HG03159 (cell line): Measurements from ENCODE around the gene KIF16B.

Source experiments
- ATAC-seq: cut with Tn5 transposase; IDR thresholded peaks from one replicate; pipeline ENCODE4 v1.9.1; 2021; ENCODE audit warnings: mild to moderate bottlenecking, moderate library complexity; ENCODE audit not compliant: unreplicated experiment

Gene KIF16B

DNA sequence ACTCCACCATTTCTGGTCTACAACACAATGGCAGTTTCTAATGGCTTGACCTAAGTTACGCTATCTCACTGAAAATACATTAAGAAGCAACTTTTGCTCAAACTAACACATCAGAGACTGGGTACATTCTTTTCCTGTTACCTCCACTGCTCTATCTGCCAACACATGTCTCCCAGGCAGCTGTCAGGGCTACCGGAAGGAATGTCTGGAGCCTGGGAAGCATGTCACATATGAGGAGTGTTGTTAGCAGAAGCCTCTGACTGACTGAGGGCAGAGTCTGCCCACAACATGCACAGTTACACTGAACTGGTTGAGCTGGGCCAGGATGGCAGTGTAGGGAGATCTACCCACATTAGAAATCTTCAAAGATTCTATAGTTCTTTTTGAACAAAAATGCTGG, 264.5 kb downstream of the KIF16B start:
- ATAC-seq = no peak

DNA sequence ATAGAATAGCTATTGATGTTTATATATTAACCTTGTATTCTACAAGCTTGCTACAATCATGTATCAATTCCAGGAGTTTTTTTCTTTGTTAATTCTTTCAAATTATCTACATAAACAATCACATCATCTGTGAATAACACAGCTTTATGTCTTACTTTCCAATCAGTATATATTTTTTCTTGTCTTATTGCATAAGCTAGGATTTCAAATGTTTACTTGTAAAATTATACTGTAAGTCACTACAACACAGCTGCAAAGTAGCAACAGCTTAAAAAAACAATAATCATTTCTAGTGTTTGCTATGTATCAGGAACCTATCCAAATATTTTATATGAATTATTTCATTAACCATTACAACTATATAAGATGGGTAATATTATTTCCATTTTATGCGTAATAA, 270.4 kb downstream of the KIF16B start:
- ATAC-seq = no peak

DNA sequence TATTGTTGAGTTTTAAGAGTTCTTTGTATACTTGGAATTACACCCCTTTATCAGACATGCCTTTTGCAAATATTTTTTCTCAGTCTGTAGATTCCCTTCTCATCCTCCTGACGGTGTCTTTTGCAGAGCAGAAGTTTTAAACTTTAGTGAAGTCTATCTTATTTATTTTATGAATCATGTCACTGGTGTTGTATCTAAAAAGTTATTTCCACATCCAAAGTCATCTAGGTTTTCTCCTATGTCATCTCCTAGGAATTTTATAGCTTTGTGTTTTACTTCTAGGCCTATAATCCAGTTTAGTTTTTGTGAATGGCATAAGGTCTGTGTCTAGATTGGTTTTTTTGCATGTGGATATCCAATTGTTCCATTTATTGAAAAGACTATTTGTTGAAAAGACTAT, 271.3 kb downstream of the KIF16B start:
- ATAC-seq = no peak

DNA sequence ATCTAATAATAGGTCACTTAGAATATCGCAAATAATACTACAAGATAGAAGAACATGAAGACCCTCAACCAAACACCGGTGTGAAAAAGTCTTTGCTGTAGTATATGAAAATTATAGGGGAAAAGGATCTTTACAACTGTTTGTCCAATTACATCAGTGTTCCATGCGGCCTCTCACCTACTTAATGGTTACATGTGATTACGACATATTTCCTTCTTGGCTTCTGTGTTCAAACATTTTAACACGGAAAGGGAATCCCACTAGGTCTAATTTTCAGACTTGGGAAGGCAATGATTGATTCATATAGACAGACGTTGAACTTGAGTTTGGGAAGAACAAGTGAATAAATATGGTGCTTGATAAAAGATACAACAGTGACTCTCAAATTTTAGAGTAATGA, 273.4 kb downstream of the KIF16B start:
- ATAC-seq = no peak

DNA sequence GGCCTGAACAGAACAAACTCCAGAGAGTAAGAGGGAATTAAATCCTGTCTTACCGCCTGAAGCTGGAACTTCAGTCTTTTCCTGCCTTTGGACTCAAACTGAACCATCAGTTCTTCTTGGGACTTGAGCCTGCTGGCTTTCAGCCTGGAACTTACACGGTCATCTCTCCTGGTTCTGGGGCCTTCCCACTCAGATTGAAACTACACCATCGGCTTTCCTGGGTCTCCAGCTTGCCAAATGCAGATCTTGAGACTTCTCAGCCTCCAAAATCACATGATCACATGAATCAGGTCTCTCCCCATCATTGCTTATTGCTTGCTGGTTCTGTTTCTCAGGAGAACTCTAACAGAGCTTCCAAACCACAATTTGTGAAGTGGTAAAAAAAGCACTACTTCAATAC, 276.3 kb downstream of the KIF16B start:
- ATAC-seq = no peak

DNA sequence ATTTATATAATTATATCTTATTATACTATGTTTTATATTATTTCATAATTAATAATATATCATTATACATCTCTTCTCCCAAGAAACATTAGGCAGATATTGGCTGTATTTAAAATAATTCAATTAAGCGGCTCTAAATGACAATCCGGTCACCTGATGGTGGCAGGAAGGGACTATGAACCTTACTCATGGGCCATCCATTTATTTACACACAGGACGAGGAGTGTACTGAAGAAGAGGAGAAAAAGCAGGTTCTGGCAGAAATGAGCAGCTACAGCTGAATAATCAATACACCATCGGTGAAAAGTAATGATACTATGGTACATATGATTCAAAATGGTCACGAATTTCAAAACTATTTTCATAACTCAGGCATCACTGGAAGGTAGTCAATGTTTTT, 277.7 kb downstream of the KIF16B start:
- ATAC-seq = no peak

DNA sequence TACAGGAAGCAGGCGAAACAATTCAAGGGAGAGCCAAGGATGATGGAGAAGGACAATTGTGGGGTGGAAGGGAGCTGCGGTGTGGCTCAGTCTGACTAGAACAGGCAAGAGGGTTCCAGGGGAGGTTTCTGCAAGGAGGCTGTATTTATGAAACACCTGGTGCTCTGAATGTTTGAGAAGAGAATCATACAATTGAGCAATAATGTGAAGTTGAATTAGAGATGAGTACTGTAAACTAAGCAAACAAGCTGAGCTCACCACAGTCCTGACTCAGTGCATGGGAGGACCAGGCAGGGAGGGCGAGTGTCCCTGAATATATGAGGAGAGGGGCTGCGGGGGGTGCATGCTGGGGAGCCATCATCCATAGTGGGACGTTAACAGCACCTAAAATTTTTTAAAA, 279.7 kb downstream of the KIF16B start:
- no peak for ATAC-seq

DNA sequence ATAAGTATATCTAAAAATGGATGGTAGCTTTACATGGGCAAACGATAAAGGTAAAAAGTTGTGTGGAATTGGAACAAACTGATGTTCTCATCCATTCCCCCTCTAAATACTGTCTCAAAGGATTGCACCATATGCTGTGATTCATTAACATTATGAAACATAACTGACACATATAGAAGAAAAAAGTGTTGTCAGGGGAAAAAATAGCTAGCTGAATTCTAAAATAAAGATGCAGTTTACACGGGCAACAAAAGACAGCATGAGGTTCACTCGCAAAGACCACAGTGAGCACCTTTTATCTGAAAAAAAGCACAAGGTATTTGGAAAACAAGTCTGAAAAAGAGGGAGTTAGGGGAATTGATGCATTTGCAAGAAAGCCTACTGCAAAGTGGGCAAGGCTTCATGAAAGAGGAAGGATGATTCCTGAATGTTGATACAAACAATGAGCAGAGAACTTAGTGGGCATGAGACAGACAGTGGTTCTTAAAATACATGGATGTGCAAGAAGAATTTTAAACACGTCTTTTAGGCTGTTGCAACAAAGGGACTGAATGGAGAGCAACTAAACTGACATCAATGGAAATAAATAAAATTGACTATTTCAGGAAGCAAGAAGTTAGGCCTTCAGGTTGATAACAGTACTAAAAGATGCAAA, 280.9 kb downstream of the KIF16B start:
- ATAC-seq = no peak

DNA sequence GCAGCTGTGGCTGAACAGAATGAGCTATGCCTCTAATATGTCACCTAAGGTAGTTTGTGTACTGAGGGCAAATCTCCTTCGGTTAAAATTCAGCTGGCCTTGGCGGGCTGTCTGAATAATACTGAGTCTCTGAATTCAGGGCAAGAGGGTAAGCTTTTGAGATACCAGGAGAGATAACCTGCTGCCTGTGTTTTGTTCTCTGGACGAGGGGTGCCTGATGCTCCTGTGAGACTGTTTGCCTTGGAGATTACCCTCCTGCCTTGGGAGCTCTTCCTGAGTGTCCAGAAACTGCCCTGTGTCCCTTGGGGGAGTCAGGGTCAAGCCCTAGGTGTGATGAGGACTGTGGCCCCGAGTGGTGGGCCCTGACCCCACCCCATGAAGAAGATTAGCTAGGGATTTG, 282.9 kb downstream of the KIF16B start:
- ATAC-seq = no peak

DNA sequence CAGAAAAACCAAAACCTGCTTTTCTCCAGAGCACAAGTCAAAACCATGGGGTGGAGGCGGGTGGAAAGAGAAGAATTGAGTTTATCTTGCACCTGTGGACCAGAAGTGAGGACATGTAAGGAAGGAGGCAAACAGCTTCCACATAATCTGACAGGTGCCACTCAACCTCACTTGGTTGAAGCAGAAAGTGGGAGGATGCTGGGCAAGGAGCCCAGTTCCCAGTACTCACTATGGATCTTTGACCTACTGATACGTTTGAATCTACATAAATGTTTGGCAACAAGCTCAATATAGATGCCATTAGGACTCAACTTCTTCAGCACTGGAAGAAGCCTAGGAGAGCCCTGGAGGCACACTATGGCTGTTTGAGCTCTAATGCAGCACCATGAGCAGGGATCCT, 285.5 kb downstream of the KIF16B start:
- no peak for ATAC-seq

DNA sequence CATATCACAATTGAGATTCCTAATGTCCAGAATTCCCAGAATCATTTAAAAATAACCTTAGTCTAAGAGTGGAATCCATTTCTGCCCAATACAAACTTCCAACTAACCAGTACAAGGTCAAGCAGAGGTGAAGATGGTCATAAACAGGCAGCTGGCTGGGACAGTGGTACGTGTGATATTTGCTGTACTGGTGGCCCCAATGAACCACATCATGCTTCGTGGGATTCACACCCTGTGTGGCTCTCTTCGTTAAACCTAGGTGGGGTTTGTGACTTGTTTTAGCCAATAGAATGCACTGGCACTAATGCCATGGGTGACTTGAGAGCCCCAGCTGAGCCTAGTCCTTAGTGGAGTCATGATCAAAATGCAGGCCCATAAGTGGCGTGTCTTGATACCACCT, 286.6 kb downstream of the KIF16B start:
- no peak for ATAC-seq

DNA sequence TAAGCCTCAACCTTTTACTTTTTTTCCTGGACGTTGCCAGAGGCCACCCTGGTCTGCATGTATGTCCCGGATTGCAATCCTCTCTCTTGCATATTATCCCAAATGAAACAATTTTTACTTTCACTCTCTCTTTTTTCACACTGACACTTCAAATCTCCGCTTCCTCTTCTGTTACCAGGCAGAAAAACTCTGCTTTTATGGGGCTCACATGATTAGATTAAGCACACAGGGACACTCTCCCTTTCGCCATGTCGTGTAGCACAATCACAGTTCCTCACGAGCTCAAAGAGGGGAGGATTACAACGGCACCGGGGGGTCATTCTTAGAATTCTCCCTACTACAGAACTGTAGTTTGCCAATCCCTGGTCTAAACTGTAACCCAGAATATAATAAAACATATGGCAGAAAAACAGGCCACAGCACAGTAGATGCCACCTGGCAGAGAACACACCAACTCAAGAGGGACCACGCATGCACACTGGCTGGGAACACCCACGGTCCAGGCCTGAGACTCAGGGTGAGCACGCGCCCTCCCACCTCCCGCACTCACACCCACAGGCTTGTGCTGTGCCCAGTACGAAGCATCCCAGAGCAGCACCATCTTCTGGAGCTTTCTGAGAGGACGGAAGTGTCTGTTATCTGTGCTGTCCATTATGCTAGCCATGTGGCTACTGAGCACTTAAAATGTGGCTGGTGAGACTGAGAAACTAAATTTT, 288.7 kb downstream of the KIF16B start:
- no peak for ATAC-seq

DNA sequence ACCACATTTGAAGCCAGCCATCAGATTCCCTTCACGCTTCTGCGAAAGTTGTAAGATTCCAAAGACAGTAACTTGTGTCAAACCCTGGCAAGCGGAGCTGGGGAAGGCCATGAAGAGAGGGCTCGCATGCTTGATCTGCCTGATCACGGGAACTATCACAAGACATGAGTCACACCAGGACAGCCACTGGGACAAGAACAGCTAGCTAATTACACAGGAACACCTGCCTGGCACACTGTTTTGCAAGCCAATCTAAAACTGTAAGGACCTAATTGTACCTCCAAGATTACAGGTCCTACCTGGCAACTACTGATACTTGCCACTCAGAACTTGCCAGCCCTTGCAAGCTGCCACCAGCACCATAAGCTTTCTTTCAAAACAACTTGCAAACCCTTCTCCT, 289.3 kb downstream of the KIF16B start:
- ATAC-seq = no peak

DNA sequence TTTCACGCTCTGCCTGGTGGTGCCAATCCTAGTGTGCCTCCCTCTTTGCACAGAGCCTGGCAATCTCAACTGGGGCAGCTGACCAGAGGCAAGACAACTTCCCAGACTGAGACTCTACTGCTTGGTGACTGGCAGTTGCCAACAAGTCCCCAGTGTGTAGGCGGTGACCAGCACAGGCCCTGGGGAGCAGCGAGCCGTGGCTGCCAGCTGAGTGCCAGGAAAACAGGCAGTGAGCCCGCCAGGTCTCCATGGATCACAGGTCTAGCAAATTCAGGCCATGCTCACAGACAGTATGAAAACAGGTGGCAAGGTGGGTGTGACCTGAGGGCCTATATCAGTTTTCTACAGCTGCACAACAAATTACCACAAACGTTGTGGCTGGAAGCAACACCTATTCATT, 289.9 kb downstream of the KIF16B start:
- no peak for ATAC-seq

DNA sequence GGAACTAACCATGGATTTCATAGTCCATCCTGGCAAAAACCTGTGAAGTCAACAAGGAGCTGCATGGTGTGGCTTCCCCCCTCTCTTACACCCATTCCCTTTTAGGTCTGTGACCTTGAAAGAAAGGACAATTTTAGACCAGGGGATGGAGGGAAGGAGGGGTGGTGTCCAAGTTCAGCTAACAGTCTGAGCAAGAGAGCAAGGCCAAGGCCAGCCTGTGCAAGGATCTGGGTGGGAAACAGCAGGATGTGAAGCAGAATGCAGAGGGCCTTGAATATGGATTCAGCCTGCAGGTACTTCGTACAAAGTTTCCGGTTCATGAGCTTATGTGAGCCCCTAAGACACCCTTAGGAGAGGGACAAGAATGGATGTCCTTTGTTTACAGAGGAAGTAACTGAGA, 293.0 kb downstream of the KIF16B start:
- no peak for ATAC-seq

DNA sequence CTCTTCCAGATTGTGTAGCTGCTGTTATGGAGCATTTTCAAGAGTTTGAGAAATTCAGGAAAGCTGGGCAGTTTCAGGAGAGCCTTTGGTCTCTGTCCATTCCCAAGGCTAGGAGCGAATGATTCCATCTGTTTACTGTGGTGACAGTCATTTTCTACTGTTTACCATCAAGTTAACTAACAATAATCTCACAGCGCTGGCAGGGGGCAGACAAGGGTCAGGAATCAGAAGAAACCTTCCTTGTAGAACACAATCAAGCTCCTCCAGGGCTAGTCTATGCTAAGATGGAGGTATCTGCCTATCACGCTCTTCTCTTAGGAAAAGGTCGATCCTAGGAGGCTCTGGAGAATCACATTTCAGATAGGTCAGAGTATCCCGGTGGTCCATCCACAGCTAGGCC, 293.9 kb downstream of the KIF16B start:
- no peak for ATAC-seq

DNA sequence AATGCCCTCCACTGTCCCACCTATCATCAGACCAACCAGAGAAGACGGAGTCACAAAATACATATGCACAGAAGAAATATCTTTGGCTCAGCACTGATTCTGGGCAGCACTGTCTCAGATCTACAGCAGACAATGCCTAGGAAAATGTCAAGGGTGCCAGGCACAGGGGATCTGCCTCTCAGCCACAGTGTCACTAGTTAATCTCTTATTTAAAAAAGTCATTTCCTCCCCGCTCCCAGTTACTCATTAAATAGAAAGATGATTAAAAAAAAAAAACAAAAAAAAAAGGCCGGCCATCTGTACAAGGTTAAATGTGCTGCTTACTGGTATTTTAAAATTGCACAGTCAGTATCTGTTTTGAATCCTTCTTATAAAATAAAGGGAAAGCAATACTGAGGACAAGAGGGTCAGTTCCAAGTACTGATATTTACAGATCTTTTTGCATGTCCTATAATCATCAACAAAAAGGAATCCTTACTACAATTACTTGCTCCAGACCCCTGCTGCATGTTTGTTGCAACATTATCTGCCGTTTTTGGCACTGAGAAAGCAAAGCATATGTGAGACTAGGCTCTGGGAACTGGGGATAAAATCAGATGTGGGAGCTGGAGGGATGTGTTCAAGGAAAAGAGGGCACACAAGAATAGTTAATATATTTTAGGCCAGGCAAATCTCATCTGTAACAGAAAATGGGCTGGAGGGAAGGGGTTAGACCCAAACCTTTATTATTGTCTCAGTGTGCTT, 299.3 kb downstream of the KIF16B start:
- ATAC-seq = no peak

DNA sequence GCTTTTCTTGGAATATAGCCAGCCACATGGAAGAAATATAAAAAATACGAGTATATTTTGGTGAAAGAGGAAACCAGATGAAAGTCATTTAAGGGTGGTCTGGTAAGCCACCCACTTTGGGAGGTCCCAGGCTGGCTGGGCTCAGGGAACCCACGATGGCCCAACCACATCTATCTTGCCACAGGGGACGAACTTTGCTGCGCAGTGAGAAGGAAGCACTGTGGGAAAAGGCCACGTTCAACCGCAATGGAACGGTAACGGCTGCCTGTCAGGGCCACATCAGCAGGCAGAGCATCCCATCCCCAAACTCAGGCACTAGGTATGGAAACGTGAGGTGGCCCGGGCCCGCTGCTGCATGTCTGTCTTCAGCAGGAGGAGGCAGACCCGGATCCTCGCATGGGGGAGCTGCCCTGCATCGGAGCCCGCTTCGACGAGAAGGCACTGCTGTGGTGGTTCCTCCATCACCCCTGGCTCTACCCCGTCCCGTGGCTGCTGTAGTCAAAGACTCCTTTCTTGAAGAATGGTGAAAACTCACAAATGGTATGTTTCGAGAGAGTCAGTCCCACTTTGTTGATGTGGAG, 300.4 kb downstream of the KIF16B start:
- no peak for ATAC-seq

DNA sequence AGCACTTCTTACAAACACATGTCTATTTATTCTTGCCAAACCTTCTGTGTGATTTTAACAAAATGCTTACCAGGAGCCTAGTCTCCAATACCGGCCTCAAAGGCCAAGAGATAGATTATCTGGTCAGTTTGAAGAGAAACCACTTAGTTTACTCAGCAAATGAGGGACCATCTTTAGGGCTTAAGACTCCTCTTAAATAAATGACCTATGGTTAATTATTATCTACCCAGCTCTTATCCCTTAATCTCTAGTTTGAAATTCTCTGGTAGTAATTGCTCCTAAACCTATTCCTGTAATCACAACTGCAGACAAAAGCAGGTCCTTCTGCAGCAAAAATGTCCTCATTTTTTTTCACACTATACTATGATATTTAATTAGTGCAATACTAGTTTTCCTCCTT, 301.8 kb downstream of the KIF16B start:
- ATAC-seq = no peak

DNA sequence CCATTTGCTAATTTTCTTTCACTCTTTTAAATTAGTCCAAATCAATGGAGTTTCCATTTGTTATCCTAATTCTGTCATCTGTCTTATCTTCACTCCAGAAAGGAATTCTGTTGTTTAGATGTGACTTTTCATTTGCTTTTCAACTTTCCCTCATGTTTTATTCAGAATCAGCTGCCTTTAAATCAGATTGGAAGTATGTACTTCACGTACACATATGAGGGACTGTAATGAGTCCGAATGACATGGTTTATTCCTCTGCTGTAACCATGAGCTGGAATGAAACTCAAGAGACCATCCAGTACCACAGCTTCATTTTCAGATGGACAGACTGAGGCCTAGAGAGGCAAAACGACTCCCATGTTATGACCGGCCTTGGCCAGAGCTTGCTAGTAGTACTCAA, 302.3 kb downstream of the KIF16B start:
- no peak for ATAC-seq

DNA sequence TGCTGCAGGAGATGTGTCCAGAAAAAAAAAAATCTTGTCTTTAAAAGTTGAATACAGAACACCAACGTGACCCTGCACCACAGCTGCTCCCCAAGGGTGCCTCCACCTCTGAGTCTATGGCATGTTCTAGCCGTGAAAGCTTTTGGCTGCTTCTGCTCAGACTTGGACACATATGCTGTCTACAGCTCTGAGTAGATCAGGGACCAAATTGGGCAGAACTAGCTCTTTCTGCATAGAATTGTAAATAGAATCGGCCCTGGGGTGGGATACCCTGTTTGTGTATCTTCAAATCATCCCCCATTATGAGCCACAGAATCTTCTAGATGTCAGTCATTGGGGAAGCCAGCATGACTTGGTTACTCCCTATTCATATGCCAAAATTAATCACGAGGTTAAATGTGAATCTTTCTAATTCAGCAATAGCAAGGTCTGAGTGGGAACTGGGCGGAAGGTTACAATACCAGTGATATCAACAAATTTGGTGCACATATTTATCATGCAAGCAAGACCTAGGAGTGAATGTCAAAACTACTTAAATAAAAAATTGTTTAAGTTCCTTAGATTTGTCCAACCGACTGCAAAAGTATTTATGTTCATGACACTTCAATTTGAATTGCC, 302.8 kb downstream of the KIF16B start:
- ATAC-seq = no peak
